ENCODE data around the gene PTPRO.

The PTPRO gene

DNA sequence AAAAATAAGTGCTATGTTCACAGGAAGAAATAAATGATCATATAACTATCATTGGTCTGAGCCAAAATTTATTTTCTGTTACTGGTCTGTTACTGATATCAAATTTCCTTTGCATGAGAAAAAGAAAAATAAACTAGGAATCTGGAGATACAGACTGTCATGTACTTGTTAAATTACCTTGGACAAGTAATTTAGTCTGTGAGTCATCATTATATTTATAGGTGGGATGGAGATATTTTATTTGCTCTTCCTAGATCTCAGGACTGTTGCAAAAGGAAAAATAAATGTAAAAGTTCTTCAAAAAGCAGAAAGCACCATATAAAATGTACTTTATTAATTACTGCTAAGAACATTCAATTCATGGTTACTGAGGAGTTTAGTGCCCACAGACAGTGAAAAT is 174.4 kb downstream of the PTPRO start:
- peaks cover 10 to 13% of the 10 kb centered on the region in 2 donors for H3K4me1 Mint-ChIP-seq
- H3K4me3 Mint-ChIP-seq: no peak overlapping the region
- no peaks in the 10 kb centered on the region for H3K36me3 Mint-ChIP-seq
- peaks cover 20 to 24% of the 10 kb centered on the region in 2 donors for H3K27me3 Mint-ChIP-seq
- peaks cover 3 to 6% of the 10 kb centered on the region in 2 donors for H3K9me3 Mint-ChIP-seq
- no peak overlapping the region for H3K27ac Mint-ChIP-seq
- ATAC-seq (replicated peaks) (no peak), DNase-seq (no peak)

DNA sequence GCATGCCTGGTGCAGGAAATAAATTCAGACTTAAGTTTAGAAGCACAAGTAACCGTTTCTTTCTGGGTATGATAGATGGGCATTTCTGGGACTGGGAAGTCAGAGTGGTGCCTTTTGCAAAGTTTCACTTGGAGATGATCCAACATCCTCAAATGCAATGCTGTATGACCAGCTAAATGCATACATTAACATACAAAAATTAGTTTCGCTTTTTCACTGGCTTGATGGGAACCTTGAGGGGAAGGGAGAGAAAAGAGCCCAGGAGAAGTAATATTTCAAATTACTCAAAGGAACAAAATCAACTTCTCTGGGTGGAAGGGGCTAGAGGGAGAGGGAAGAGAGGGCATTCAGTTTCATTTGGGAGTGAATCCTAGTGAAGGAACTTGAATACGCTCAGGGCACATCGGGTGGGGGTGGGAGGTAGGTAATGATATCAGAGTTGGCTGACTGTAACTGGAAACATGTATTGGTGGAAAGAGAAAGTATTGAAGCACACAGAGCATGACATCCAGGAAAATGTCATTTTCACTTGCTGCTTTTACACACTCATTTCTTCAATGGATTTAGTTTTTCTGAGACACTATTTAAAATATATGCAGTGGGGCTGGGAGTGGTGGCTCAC is 175.5 kb downstream of the PTPRO start:
- Mint-ChIP-seq H3K9me3 (peaks cover under 1 to 2% of the 10 kb centered on the region in 2 donors), H3K36me3 (no peaks in the 10 kb centered on the region), H3K27me3 (peaks cover 20 to 23% of the 10 kb centered on the region in 2 donors), H3K27ac (no peak overlapping the region), H3K4me1 (peaks cover 10 to 13% of the 10 kb centered on the region in 2 donors), H3K4me3 (no peak overlapping the region)
- no peak for DNase-seq
- ATAC-seq (replicated peaks): no peak

GRCh38 chr12:15502211-15502610 is 179.9 kb downstream of the PTPRO start:
- H3K9me3 Mint-ChIP-seq: no peaks in the 10 kb centered on the region
- H3K27ac Mint-ChIP-seq: no peak overlapping the region
- no peak overlapping the region for H3K4me3 Mint-ChIP-seq
- H3K4me1 Mint-ChIP-seq: peaks cover 5 to 6% of the 10 kb centered on the region in 2 donors
- peaks cover 29 to 40% of the 10 kb centered on the region in 2 donors for H3K27me3 Mint-ChIP-seq
- ATAC-seq (replicated peaks) (no peak), DNase-seq (no peak)
- no peaks in the 10 kb centered on the region for H3K36me3 Mint-ChIP-seq

- Mint-ChIP-seq H3K9me3 (no peaks in the 10 kb centered on the region), H3K27ac (no peak overlapping the region), H3K27me3 (peaks cover 23 to 37% of the 10 kb centered on the region in 2 donors), H3K4me1 (no peaks in the 10 kb centered on the region), H3K4me3 (no peak overlapping the region), H3K36me3 (no peaks in the 10 kb centered on the region)
- ATAC-seq (replicated peaks) (no peak), DNase-seq (no peak)
These were observed 183.3 kb downstream of the PTPRO start for GRCh38 chr12:15505616-15506015.

- ATAC-seq (replicated peaks): peak in 1 of 2 donors; percentile 41
These were observed 192.7 kb downstream of the PTPRO start for GRCh38 chr12:15515010-15515409.

GRCh38 chr12:15520083-15520482 is 197.8 kb downstream of the PTPRO start:
- Mint-ChIP-seq H3K9me3 (peaks cover 5 to 6% of the 10 kb centered on the region in 2 donors), H3K27me3 (peaks cover 33 to 34% of the 10 kb centered on the region in 2 donors), H3K4me3 (no peak overlapping the region), H3K36me3 (no peaks in the 10 kb centered on the region), H3K27ac (no peak overlapping the region), H3K4me1 (no peaks in the 10 kb centered on the region)
- ATAC-seq (replicated peaks): no peak
- no peak for DNase-seq

More at GRCh38 chr12:15515010-15515409, 192.7 kb downstream of the PTPRO start:
- Mint-ChIP-seq H3K4me1 (no peaks in the 10 kb centered on the region), H3K27ac (no peak overlapping the region), H3K9me3 (peaks cover 5 to 6% of the 10 kb centered on the region in 2 donors), H3K4me3 (no peak overlapping the region), H3K36me3 (no peaks in the 10 kb centered on the region), H3K27me3 (peaks cover 25 to 33% of the 10 kb centered on the region in 2 donors)
- no peak for DNase-seq

GRCh38 chr12:15520844-15521243 is 198.5 kb downstream of the PTPRO start:
- no peak overlapping the region for H3K4me3 Mint-ChIP-seq
- no peak for ATAC-seq (replicated peaks)
- H3K4me1 Mint-ChIP-seq: no peaks in the 10 kb centered on the region
- H3K9me3 Mint-ChIP-seq: peaks cover 5 to 6% of the 10 kb centered on the region in 2 donors
- H3K27me3 Mint-ChIP-seq: peaks cover 32 to 34% of the 10 kb centered on the region in 2 donors
- H3K27ac Mint-ChIP-seq: no peak overlapping the region
- H3K36me3 Mint-ChIP-seq: no peaks in the 10 kb centered on the region
- no peak for DNase-seq

DNA sequence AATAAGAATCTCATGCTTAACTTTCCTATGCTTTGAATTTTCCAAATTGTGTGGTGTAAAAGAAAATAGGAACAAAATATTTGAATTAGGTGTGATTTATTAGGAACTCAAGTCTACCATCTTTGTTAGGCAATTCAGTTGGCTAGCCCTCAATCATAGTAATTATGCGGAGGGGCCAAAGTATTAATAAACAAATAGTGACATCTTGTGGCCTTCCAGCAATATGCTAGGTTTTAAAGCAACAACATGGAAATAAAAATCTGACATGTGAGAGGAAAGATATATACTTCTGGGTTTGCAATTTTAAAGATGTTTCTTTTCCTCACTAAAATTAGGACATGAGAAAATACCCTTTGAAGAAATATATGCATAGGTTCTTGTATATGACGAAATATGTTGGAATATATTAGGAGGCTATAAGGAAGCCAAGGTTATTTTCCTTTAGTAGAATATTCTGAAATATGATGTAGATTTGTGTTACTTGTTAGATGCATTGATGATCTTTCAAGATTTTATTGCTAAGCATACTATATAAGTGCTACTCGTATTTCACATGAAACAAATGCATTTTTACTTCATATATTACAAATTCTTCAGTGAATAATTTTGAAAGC is 200.4 kb downstream of the PTPRO start:
- peak; percentile 37 to 53 for ATAC-seq (replicated peaks)
- no peak for DNase-seq
- H3K4me3 Mint-ChIP-seq: no peak overlapping the region
- H3K27ac Mint-ChIP-seq: no peak overlapping the region
- peaks cover under 1 to 2% of the 10 kb centered on the region in 2 donors for H3K36me3 Mint-ChIP-seq
- peaks cover 4 to 11% of the 10 kb centered on the region in 2 donors for H3K4me1 Mint-ChIP-seq
- H3K9me3 Mint-ChIP-seq: peaks cover 6% of the 10 kb centered on the region in 2 donors
- peaks cover 19 to 26% of the 10 kb centered on the region in 2 donors for H3K27me3 Mint-ChIP-seq

DNA sequence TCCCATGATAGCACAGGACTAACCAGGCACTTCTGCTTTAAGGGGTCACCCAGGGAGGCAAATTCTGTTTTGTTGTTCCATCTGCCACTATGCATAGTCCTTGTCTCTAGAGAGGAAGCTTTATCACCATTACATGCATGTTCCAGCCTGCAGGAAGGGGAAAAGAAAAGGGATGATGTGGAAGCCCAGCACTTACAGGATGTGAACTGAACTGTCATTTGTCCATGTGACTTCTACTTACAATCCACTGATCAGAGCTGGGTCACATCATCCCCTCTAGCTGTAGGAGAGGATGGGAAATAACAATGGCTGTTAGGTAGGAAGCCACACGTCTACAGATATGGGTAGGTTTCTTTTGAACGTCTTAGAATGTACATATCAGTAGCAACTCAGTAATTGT is 203.1 kb downstream of the PTPRO start:
- ATAC-seq (replicated peaks): no peak
- peaks cover 0 to 5% of the 10 kb centered on the region in 2 donors for H3K27me3 Mint-ChIP-seq
- H3K9me3 Mint-ChIP-seq: peaks cover 3 to 7% of the 10 kb centered on the region in 2 donors
- H3K4me1 Mint-ChIP-seq: peaks cover 4 to 11% of the 10 kb centered on the region in 2 donors
- no peak overlapping the region for H3K27ac Mint-ChIP-seq
- no peak overlapping the region for H3K4me3 Mint-ChIP-seq
- DNase-seq: no peak
- H3K36me3 Mint-ChIP-seq: peaks cover 6 to 10% of the 10 kb centered on the region in 2 donors

GRCh38 chr12:15526033-15526432 is 203.7 kb downstream of the PTPRO start:
- peaks cover 6 to 10% of the 10 kb centered on the region in 2 donors for H3K36me3 Mint-ChIP-seq
- no peak overlapping the region for H3K27ac Mint-ChIP-seq
- peaks cover 0 to 5% of the 10 kb centered on the region in 2 donors for H3K27me3 Mint-ChIP-seq
- peaks cover 4 to 11% of the 10 kb centered on the region in 2 donors for H3K4me1 Mint-ChIP-seq
- DNase-seq: no peak
- peaks cover 3 to 7% of the 10 kb centered on the region in 2 donors for H3K9me3 Mint-ChIP-seq
- ATAC-seq (replicated peaks): peak; percentile 100
- no peak overlapping the region for H3K4me3 Mint-ChIP-seq

DNA sequence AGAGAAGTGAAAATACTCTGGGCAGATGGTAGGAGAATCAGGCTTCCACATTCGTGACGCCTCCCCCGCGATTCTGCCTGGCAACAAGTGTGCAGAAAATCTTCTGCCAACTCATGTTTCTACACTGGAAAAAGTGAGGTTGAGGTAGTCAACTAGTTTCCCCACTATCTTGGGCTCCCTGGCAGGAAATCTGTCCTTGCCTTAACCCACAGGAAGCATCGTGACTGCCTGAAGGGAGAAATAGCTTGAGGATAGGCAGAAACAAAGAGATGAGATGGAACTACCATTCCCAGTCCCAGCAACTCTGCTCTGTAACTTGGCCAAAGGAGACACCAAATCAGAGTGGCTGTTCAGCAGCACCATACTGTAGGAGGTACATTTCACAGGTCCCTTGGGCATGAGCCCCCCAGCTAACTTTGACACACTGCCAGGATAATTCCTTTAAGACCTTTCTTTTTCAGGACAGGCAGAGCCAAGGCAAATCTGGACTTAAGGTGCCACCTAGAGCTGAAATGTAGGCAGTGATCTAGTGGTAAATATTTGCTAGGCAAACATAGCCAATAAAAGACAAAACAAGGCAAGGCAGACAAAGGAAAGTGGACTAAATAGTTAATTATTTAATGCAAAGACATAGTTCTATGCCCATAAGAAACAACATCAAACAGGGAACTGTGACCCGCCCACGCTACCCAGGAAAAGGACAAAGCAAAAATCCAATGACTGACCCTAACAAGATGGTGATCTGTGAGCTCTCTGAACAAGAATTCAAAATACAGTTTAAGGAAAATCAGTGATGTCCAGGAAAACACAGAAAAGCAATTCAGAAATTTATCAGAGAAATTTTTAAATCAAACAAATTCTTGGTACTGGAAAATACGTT is 205.1 kb downstream of the PTPRO start:
- peaks cover 6 to 14% of the 10 kb centered on the region in 2 donors for H3K4me1 Mint-ChIP-seq
- DNase-seq (no peak), ATAC-seq (replicated peaks) (no peak)
- peaks cover 3 to 7% of the 10 kb centered on the region in 2 donors for H3K9me3 Mint-ChIP-seq
- H3K36me3 Mint-ChIP-seq: peaks cover 6 to 10% of the 10 kb centered on the region in 2 donors
- peaks cover 0 to 5% of the 10 kb centered on the region in 2 donors for H3K27me3 Mint-ChIP-seq
- H3K4me3 Mint-ChIP-seq: no peak overlapping the region
- no peak overlapping the region for H3K27ac Mint-ChIP-seq

DNA sequence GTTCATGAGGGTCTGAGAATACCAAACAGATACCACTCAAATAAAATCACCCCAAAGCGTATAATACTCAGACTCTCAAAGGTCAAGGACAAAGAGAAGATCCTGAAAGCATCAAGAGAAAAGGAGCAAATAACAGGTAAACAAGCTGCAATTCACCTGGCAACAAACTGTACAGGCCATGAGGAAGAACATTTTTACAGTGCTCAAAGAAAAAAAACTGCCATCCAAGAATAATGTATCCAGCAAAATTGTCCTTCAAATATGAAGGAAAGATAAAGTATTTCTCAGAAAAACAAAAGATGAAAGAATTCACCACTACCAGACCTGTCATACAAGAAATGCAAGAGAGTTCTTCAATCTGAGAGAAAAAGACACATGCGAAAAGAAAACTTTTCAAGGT is 206.4 kb downstream of the PTPRO start:
- Mint-ChIP-seq H3K36me3 (peaks cover 6 to 10% of the 10 kb centered on the region in 2 donors), H3K4me1 (peaks cover 7 to 17% of the 10 kb centered on the region in 2 donors), H3K27me3 (peaks cover 0 to 5% of the 10 kb centered on the region in 2 donors), H3K27ac (no peak overlapping the region), H3K4me3 (no peak overlapping the region), H3K9me3 (peaks cover 3 to 7% of the 10 kb centered on the region in 2 donors)
- ATAC-seq (replicated peaks): no peak
- DNase-seq: no peak

DNA sequence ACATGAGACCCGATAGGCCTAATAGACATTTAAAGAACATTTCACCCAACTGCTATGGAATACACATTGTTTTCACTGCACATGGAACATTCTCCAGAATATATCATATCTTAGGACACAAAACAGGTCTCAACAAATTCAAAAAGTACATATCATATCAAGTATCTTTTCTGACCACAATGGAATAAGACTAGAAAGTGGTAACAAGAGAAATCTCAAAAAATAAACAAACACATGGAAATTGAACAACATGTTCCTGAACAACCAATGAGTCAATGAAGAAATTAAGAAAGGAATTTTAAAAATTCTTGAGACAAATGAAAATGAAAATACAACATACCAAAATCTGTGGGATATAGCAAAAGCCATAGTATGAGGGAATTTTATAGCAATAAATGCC is 208.1 kb downstream of the PTPRO start:
- no peaks in the 10 kb centered on the region for H3K27me3 Mint-ChIP-seq
- H3K27ac Mint-ChIP-seq: no peak overlapping the region
- H3K36me3 Mint-ChIP-seq: peaks cover 6 to 10% of the 10 kb centered on the region in 2 donors
- peaks cover 3 to 7% of the 10 kb centered on the region in 2 donors for H3K9me3 Mint-ChIP-seq
- peaks cover 11 to 17% of the 10 kb centered on the region in 2 donors for H3K4me1 Mint-ChIP-seq
- H3K4me3 Mint-ChIP-seq: no peak overlapping the region
- ATAC-seq (replicated peaks): no peak
- DNase-seq: no peak

GRCh38 chr12:15532364-15532977 is 210.2 kb downstream of the PTPRO start:
- H3K27me3 Mint-ChIP-seq: no peaks in the 10 kb centered on the region
- no peak overlapping the region for H3K4me3 Mint-ChIP-seq
- ATAC-seq (replicated peaks): peak; percentile 88 to 90

More at GRCh38 chr12:15532364-15532977, 210.2 kb downstream of the PTPRO start:
- peaks cover 3 to 7% of the 10 kb centered on the region in 2 donors for H3K9me3 Mint-ChIP-seq
- peaks cover 7% of the 10 kb centered on the region in 2 donors for H3K4me1 Mint-ChIP-seq
- peaks cover 6 to 10% of the 10 kb centered on the region in 2 donors for H3K36me3 Mint-ChIP-seq
- peak; percentile 39 for DNase-seq
- H3K27ac Mint-ChIP-seq: no peak overlapping the region

Measured in stimulated activated naive B cell treated with anti-CD40 and anti-IgM and Interleukin-4, amounts not matched to agents 10 μg/mL and 1 μg/mL and 100 μg/mL, for 72 hours (primary cell).